GM12891 (cell line): Measurements from ENCODE around the gene NKD1.

Experiments used
- DNase-seq: peaks from one replicate; pipeline ENCODE4 v3.0.0; 2011; ENCODE audit warnings: low spot score; ENCODE audit not compliant: insufficient read length
- FAIRE-seq: peaks from 2 replicates; lab custom pipeline; 2011; peaks lifted over from hg19 to GRCh38; lab: Jason Lieb, UNC
- PAX5 ChIP-seq: IDR thresholded peaks from 2 replicates; pipeline ENCODE4 v1.6.1; 2011; ENCODE audit warnings: low read length, moderate library complexity, mild to moderate bottlenecking; ENCODE audit not compliant: insufficient read depth, severe bottlenecking
- POLR2A ChIP-seq: IDR thresholded peaks from 2 replicates; pipeline ENCODE4 v1.6.1; 2011; ENCODE audit warnings: low read depth, low read length, control low read depth
- POLR2AphosphoS5 ChIP-seq: IDR thresholded peaks from 2 replicates; pipeline ENCODE4 v1.6.1; 2011; ENCODE audit warnings: low read depth, low read length, control low read depth
- POU2F2 ChIP-seq: IDR thresholded peaks from 2 replicates; pipeline ENCODE4 v1.6.1; 2011; ENCODE audit warnings: low read depth, mild to moderate bottlenecking, control low read depth, low read length, moderate library complexity
- SPI1 ChIP-seq: IDR thresholded peaks from 2 replicates; pipeline ENCODE4 v1.6.1; 2011; ENCODE audit warnings: low read depth, low read length, control low read depth
- TAF1 ChIP-seq: IDR thresholded peaks from 2 replicates; pipeline ENCODE4 v1.6.1; 2011; ENCODE audit warnings: low read depth, low read length, control low read depth

Gene NKD1

GRCh38 chr16:50567651-50568050 lies 19.5 kb downstream of the NKD1 start:
- no peak for FAIRE-seq
- DNase-seq = no peak
- TF ChIP-seq SPI1 (no peak), TAF1 (no peak), POU2F2 (no peak), POLR2A (no peak), POLR2AphosphoS5 (no peak), PAX5 (no peak)

GRCh38 chr16:50568187-50568815 lies 20.1 kb downstream of the NKD1 start:
- DNase-seq (no peak), FAIRE-seq (no peak)
- TF ChIP-seq POLR2AphosphoS5 = no peak
- TF ChIP-seq TAF1 = no peak
- no peak for TF ChIP-seq PAX5

- no peak for DNase-seq
- FAIRE-seq = peak; percentile 59
Measured at GRCh38 chr16:50570354-50570753, 22.2 kb downstream of the NKD1 start.

GRCh38 chr16:50570808-50571598 lies 22.8 kb downstream of the NKD1 start:
- DNase-seq = no peak
- no peak for FAIRE-seq
- TF ChIP-seq POLR2A (no peak), SPI1 (no peak), POU2F2 (no peak), PAX5 (no peak), TAF1 (no peak), POLR2AphosphoS5 (no peak)

More at GRCh38 chr16:50570354-50570753, 22.2 kb downstream of the NKD1 start:
- TF ChIP-seq PAX5 (no peak), TAF1 (no peak), SPI1 (no peak), POU2F2 (no peak), POLR2A (no peak), POLR2AphosphoS5 (no peak)

GRCh38 chr16:50571786-50572185 lies 23.6 kb downstream of the NKD1 start:
- no peak for FAIRE-seq
- TF ChIP-seq POLR2AphosphoS5 (no peak), TAF1 (no peak), PAX5 (no peak), SPI1 (no peak), POLR2A (no peak), POU2F2 (no peak)
- DNase-seq = no peak

- TF ChIP-seq SPI1 = no peak
- no peak for TF ChIP-seq TAF1
- no peak for TF ChIP-seq POLR2A
- TF ChIP-seq PAX5 = no peak
- TF ChIP-seq POLR2AphosphoS5 = no peak
- TF ChIP-seq POU2F2 = no peak
- DNase-seq (no peak), FAIRE-seq (no peak)
Measured at GRCh38 chr16:50572700-50573099, 24.5 kb downstream of the NKD1 start.

- FAIRE-seq = no peak
Measured at GRCh38 chr16:50573279-50573678, 25.1 kb downstream of the NKD1 start.

GRCh38 chr16:50573947-50574744 lies 25.9 kb downstream of the NKD1 start:
- TF ChIP-seq SPI1 (no peak), POLR2A (no peak), POLR2AphosphoS5 (no peak), TAF1 (no peak), POU2F2 (no peak), PAX5 (no peak)
- DNase-seq = no peak
- FAIRE-seq = no peak

More at GRCh38 chr16:50573279-50573678, 25.1 kb downstream of the NKD1 start:
- TF ChIP-seq POLR2A = no peak
- TF ChIP-seq POU2F2 = no peak
- TF ChIP-seq SPI1 = no peak
- no peak for TF ChIP-seq POLR2AphosphoS5
- TF ChIP-seq PAX5 = no peak
- no peak for TF ChIP-seq TAF1
- DNase-seq = no peak

- DNase-seq (no peak), FAIRE-seq (no peak)
- TF ChIP-seq POU2F2 (no peak), SPI1 (no peak), POLR2A (no peak), POLR2AphosphoS5 (no peak), PAX5 (no peak), TAF1 (no peak)
Measured at GRCh38 chr16:50574745-50575136, 26.5 kb downstream of the NKD1 start.
